GM18502 (cell line): ENCODE results near the gene CERS5.

ENCODE experiments used
- ATAC-seq: cut with Tn5 transposase; IDR thresholded peaks from one replicate; pipeline ENCODE4 v1.9.1; 2021; ENCODE audit warnings: mild to moderate bottlenecking; ENCODE audit not compliant: unreplicated experiment, poor library complexity

Gene CERS5

DNA sequence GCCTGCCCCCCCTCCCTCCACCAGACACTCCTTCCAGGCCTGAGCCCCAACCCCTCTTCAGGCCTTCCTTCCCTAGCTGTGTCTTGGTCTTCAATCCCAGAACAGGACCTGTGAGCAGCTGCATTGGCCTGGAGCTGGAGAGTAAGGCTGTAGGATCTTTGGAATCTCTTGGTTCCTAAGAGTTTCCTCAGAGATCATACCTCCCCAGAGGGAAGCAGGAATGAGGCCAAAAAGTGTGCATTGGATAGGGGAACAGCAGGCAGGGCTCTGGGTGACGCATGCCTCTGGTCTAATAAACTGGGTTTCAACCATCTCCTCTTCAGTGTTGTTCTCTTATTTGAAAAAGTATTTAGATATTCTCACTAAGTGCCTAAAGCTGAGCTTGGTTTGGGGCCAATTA is 83.9 kb downstream of the CERS5 start:
- ATAC-seq, result no peak

GRCh38 chr12:50082644-50083043 is 84.5 kb downstream of the CERS5 start:
- ATAC-seq, result no peak

GRCh38 chr12:50081096-50081808 is 85.9 kb downstream of the CERS5 start:
- no peak for ATAC-seq

DNA sequence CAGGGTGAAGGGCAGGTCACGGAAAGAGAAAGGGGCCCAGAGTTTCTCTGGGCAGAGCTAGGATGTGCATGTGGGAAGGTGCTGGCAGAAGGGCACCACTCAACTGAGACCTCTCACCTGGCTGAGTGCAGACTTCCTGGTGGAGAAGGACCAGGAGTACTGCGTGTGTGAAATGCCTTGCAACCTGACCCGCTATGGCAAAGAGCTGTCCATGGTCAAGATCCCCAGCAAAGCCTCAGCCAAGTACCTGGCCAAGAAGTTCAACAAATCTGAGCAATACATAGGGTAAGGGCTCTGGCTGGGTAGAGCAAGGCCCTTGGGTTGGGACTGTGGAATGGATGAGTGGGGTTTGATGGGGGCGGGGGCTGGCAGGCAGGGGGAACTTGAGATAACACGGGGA is 87.4 kb downstream of the CERS5 start:
- ATAC-seq, result no peak
